SJSA1 (cell line): ENCODE results near the gene ACTR3. TPM values are rescaled to one million over a fixed set of nuclear protein-coding genes. Genes with fewer than 3 reads are reported as not detected.

ENCODE experiments used
- DNase-seq, 2 experiments: peaks; one replicate each; pipeline ENCODE4 v3.0.0-alpha.2; 2015 to 2020; ENCODE audit warnings: low spot score in 2 of 2, low read depth in 1 of 2
- H3K27ac ChIP-seq: fragments of 250-450 bp; sonication (Bioruptor Pico); 2 replicates; pipeline ENCODE4 v1.5.1; 2020; ENCODE audit warnings: mild to moderate bottlenecking, moderate library complexity
- H3K27me3 ChIP-seq: fragments of 250-450 bp; sonication (Bioruptor Pico); replicated peaks from 2 replicates; pipeline ENCODE4 v1.5.1; 2020; ENCODE audit warnings: mild to moderate bottlenecking, moderate library complexity
- H3K36me3 ChIP-seq: fragments of 250-450 bp; sonication (Bioruptor Pico); 2 replicates; pipeline ENCODE4 v1.5.1; 2020; ENCODE audit warnings: mild to moderate bottlenecking
- H3K4me1 ChIP-seq: fragments of 250-450 bp; sonication (Bioruptor Pico); replicated peaks from 2 replicates; pipeline ENCODE4 v1.6.1; 2021; ENCODE audit warnings: mild to moderate bottlenecking
- H3K4me3 ChIP-seq: fragments of 250-450 bp; sonication (Bioruptor Pico); 2 replicates; pipeline ENCODE4 v1.5.1; 2020; ENCODE audit warnings: mild to moderate bottlenecking
- H3K9me3 ChIP-seq: fragments of 250-450 bp; sonication (Bioruptor Pico); replicated peaks from 2 replicates; pipeline ENCODE4 v1.5.1; 2020; ENCODE audit warnings: mild to moderate bottlenecking
- total RNA-seq: library from RNA; depleted of rRNA; stranded (reverse); fragments of >200 nt; shearing (Covaris generic); gene quantifications from 2 replicates; pipeline ENCODE4 v1.2.3, GENCODE V29; 2014

The ACTR3 gene
- total RNA-seq, 1 experiment from 2014 or later: 739 TPM

GRCh38 chr2:113857464-113857863 is 32.4 kb upstream of the ACTR3 start:
- peaks cover 12% of the 10 kb centered on the region for H3K4me1 ChIP-seq
- H3K36me3 ChIP-seq: no peaks in the 10 kb centered on the region
- no peak overlapping the region for H3K27ac ChIP-seq
- DNase-seq: no peak
- H3K27me3 ChIP-seq: no peaks in the 10 kb centered on the region
- H3K4me3 ChIP-seq: no peak overlapping the region
- no peaks in the 10 kb centered on the region for H3K9me3 ChIP-seq

- no peaks in the 10 kb centered on the region for H3K27me3 ChIP-seq
- H3K36me3 ChIP-seq: no peaks in the 10 kb centered on the region
- no peak overlapping the region for H3K4me3 ChIP-seq
- peaks cover 12% of the 10 kb centered on the region for H3K4me1 ChIP-seq
- DNase-seq: peak; percentile 51 to 76
- no peaks in the 10 kb centered on the region for H3K9me3 ChIP-seq
- H3K27ac ChIP-seq: peak overlapping the region; percentile 79
Measured at GRCh38 chr2:113858764-113859163, 31.1 kb upstream of the ACTR3 start.

GRCh38 chr2:113861740-113862139 is 28.1 kb upstream of the ACTR3 start:
- Histone ChIP-seq H3K27me3 (no peaks in the 10 kb centered on the region), H3K36me3 (no peaks in the 10 kb centered on the region), H3K27ac (no peak overlapping the region), H3K4me1 (peaks cover 12% of the 10 kb centered on the region), H3K4me3 (no peak overlapping the region), H3K9me3 (no peaks in the 10 kb centered on the region)
- DNase-seq: no peak

- no peak for DNase-seq
- Histone ChIP-seq H3K27me3 (no peaks in the 10 kb centered on the region), H3K4me3 (no peak overlapping the region), H3K27ac (no peak overlapping the region), H3K4me1 (peaks cover 12% of the 10 kb centered on the region), H3K9me3 (no peaks in the 10 kb centered on the region), H3K36me3 (no peaks in the 10 kb centered on the region)
Measured at GRCh38 chr2:113863144-113863543, 26.7 kb upstream of the ACTR3 start.

GRCh38 chr2:113867571-113867970 is 22.3 kb upstream of the ACTR3 start:
- Histone ChIP-seq H3K36me3 (no peaks in the 10 kb centered on the region), H3K9me3 (no peaks in the 10 kb centered on the region), H3K4me3 (no peak overlapping the region), H3K27ac (no peak overlapping the region), H3K4me1 (peaks cover 12% of the 10 kb centered on the region), H3K27me3 (no peaks in the 10 kb centered on the region)
- no peak for DNase-seq

- DNase-seq: no peak
Measured at GRCh38 chr2:113869253-113869652, 20.6 kb upstream of the ACTR3 start.

GRCh38 chr2:113872201-113872600 is 17.7 kb upstream of the ACTR3 start:
- DNase-seq: peak; percentile 63 to 65
- H3K27me3 ChIP-seq: no peaks in the 10 kb centered on the region
- H3K4me1 ChIP-seq: peaks cover 36% of the 10 kb centered on the region
- peak overlapping the region; percentile 80 for H3K27ac ChIP-seq
- H3K36me3 ChIP-seq: no peaks in the 10 kb centered on the region
- H3K9me3 ChIP-seq: no peaks in the 10 kb centered on the region
- H3K4me3 ChIP-seq: no peak overlapping the region

More at GRCh38 chr2:113869253-113869652, 20.6 kb upstream of the ACTR3 start:
- Histone ChIP-seq H3K36me3 (no peaks in the 10 kb centered on the region), H3K27me3 (no peaks in the 10 kb centered on the region), H3K9me3 (no peaks in the 10 kb centered on the region), H3K27ac (no peak overlapping the region), H3K4me1 (peaks cover 26% of the 10 kb centered on the region), H3K4me3 (no peak overlapping the region)

GRCh38 chr2:113873867-113874266 is 16.0 kb upstream of the ACTR3 start:
- H3K27me3 ChIP-seq: no peaks in the 10 kb centered on the region
- no peak overlapping the region for H3K27ac ChIP-seq
- peaks cover 53% of the 10 kb centered on the region for H3K4me1 ChIP-seq
- no peaks in the 10 kb centered on the region for H3K36me3 ChIP-seq
- H3K4me3 ChIP-seq: no peak overlapping the region
- H3K9me3 ChIP-seq: no peaks in the 10 kb centered on the region
- DNase-seq: no peak

- no peak for DNase-seq
- no peaks in the 10 kb centered on the region for H3K36me3 ChIP-seq
- H3K4me3 ChIP-seq: no peak overlapping the region
- H3K27ac ChIP-seq: no peak overlapping the region
- H3K4me1 ChIP-seq: peaks cover 56% of the 10 kb centered on the region
- H3K27me3 ChIP-seq: no peaks in the 10 kb centered on the region
- H3K9me3 ChIP-seq: no peaks in the 10 kb centered on the region
Measured at GRCh38 chr2:113875135-113875534, 14.8 kb upstream of the ACTR3 start.

- H3K36me3 ChIP-seq: no peaks in the 10 kb centered on the region
- no peak overlapping the region for H3K27ac ChIP-seq
- H3K4me3 ChIP-seq: no peak overlapping the region
- peaks cover 53% of the 10 kb centered on the region for H3K4me1 ChIP-seq
- DNase-seq: peak; percentile 48 to 72
- H3K27me3 ChIP-seq: no peaks in the 10 kb centered on the region
- H3K9me3 ChIP-seq: no peaks in the 10 kb centered on the region
Measured at GRCh38 chr2:113876503-113877387, 13.1 kb upstream of the ACTR3 start.

GRCh38 chr2:113877711-113878598 is 11.9 kb upstream of the ACTR3 start:
- Histone ChIP-seq H3K27me3 (no peaks in the 10 kb centered on the region), H3K4me3 (no peak overlapping the region), H3K36me3 (no peaks in the 10 kb centered on the region), H3K4me1 (peaks cover 43% of the 10 kb centered on the region), H3K27ac (peak overlapping the region; percentile 27; the same call in 1 of the 2 replicates), H3K9me3 (no peaks in the 10 kb centered on the region)
- peak in 1 of 2 experiments; percentile 68 for DNase-seq

GRCh38 chr2:113878743-113879142 is 11.1 kb upstream of the ACTR3 start:
- DNase-seq: no peak
- H3K4me3 ChIP-seq: no peak overlapping the region
- no peaks in the 10 kb centered on the region for H3K9me3 ChIP-seq
- H3K4me1 ChIP-seq: peaks cover 35% of the 10 kb centered on the region
- H3K27ac ChIP-seq: no peak overlapping the region
- no peaks in the 10 kb centered on the region for H3K36me3 ChIP-seq
- H3K27me3 ChIP-seq: no peaks in the 10 kb centered on the region

GRCh38 chr2:113879457-113879856 is 10.4 kb upstream of the ACTR3 start:
- DNase-seq: no peak
- H3K27me3 ChIP-seq: no peaks in the 10 kb centered on the region
- no peaks in the 10 kb centered on the region for H3K36me3 ChIP-seq
- no peak overlapping the region for H3K27ac ChIP-seq
- no peaks in the 10 kb centered on the region for H3K9me3 ChIP-seq
- H3K4me3 ChIP-seq: no peak overlapping the region
- peaks cover 31% of the 10 kb centered on the region for H3K4me1 ChIP-seq
